Measurements from ENCODE around the gene MEF2B.
"Not testable (repeated sequence)": the region's sequence is repeated elsewhere in the genome, so short reads cannot be mapped to it uniquely, and the experiment has no call there.

Gene MEF2B

DNA sequence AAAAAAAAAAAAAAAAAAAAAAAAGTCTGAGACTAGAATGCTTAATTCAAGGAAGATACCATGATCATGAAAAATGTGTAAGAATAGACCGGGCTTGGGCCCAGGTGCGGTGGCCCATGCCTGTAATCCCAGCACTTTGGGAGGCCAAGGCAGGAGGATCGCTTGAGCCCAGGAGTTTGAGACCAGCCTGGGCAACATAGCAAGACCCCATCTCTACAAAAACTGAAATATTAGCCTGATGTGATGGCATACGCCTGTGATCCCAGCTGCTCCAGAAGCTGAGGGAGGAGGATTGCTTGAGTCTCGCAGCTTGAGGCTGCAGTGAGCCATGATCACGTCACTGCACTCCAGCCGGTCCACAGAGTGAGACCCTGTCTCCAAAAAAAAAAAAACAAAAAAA, 63.1 kb downstream of the MEF2B start:
- not testable (repeated sequence) for H3K9ac ChIP-seq (ENCODE audit: low read depth, low read length); H3K9me3 ChIP-seq (ENCODE audit: control insufficient read depth, insufficient read depth, low read length); H3K4me3 ChIP-seq (ENCODE audit: low read depth, low read length); H3K36me3 ChIP-seq (ENCODE audit: control insufficient read depth, insufficient read depth, low read length); H3K27ac ChIP-seq (ENCODE audit: low read depth, low read length); H3K27me3 ChIP-seq (ENCODE audit: control insufficient read depth, insufficient read depth, low read length)
- peaks cover 18% of the 10 kb centered on the region for H3K4me1 ChIP-seq (ENCODE audit: control insufficient read depth, insufficient read depth, low read length)

DNA sequence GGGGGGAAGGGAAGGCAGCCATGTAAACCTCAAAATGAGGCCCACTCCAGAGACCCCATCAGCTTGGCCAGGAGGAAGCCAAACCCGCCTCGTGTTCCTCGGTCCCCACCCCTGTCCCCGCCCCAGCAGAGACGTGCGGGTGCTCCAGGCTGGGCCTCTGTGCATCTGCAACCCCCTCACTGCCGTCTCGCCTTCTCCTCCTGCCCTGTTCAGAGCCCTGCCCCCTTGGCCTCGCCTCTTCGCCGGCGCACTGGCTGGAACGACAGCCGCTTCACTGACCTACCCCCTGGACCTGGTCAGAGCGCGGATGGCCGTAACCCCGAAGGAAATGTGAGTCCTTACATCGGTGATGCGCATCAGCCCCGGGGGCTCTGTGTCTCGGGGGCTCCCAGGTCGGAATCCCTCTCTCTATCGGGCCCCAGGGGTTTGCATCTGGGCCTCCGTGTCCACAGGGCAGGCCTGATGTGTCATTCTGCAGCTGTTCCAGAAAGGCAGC, 64.0 kb downstream of the MEF2B start:
- Histone ChIP-seq H3K9me3 (ENCODE audit: control insufficient read depth, insufficient read depth, low read length) (no peaks in the 10 kb centered on the region), H3K36me3 (ENCODE audit: control insufficient read depth, insufficient read depth, low read length) (no peaks in the 10 kb centered on the region), H3K27ac (ENCODE audit: low read depth, low read length) (peak overlapping the region; percentile 72), H3K27me3 (ENCODE audit: control insufficient read depth, insufficient read depth, low read length) (0 out of 2 replicates have a peak, but pooled peaks cover 2% of the 10 kb centered on the region), H3K4me1 (ENCODE audit: control insufficient read depth, insufficient read depth, low read length) (peaks cover 18% of the 10 kb centered on the region), H3K9ac (ENCODE audit: low read depth, low read length) (no peak overlapping the region), H3K4me3 (ENCODE audit: low read depth, low read length) (peak overlapping the region; percentile 69)

DNA sequence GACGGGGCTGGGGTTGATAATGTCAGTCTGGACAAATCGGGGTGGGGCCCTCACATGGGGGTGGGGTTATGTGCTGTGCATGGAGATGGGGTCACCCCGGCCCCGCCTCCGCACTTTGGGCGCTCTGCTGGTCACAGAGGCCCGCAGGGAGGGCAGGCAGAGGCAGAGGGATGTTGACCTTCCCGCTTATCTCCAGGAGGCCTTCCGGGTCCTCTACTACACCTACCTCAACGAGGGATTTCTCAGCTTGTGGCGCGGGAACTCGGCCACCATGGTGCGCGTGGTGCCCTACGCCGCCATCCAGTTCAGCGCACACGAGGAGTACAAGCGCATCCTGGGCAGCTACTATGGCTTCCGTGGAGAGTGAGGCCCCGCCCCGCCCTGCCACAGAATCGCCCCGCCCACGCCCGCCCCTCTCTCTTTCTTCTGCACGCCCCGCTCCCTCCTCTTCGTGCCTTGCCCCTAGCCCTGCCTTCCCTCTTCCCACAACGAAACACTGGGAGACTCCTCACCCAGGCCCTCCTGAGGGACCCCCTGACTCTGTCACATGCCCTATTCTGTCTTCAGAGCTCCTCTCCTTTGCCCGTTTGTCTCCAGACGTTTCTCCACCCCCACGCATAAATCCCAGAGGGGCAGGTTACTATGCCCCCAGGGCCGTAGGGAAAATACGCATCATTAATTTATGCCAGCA, 64.6 kb downstream of the MEF2B start:
- Histone ChIP-seq H3K36me3 (ENCODE audit: control insufficient read depth, insufficient read depth, low read length) (no peaks in the 10 kb centered on the region), H3K27me3 (ENCODE audit: control insufficient read depth, insufficient read depth, low read length) (no peaks in the 10 kb centered on the region), H3K4me3 (ENCODE audit: low read depth, low read length) (peak overlapping the region; percentile 69), H3K9ac (ENCODE audit: low read depth, low read length) (peak overlapping the region; percentile 78; the same call in 1 of the 2 replicates), H3K9me3 (ENCODE audit: control insufficient read depth, insufficient read depth, low read length) (no peaks in the 10 kb centered on the region), H3K4me1 (ENCODE audit: control insufficient read depth, insufficient read depth, low read length) (peaks cover 14% of the 10 kb centered on the region), H3K27ac (ENCODE audit: low read depth, low read length) (peak overlapping the region; percentile 88)

DNA sequence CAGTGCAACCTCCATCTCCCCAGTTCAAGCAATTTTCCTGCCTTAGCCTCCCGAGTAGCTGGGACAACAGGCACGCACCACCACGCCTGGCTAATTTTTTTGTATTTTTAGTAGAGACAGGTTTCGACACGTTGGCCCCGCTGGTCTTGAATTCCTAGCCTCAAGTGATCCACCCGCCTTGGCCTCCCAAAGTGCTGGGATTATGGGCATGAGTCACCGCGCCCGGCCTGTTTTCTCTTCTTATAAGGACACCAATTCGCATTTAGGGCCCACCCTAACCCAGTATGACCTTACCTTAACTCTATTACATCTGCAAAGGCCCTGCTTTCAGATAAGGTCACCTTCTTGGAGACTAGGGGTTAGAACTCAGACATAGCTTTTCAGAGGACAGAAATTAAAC, 66.9 kb downstream of the MEF2B start:
- Histone ChIP-seq H3K9me3 (ENCODE audit: control insufficient read depth, insufficient read depth, low read length) (no peaks in the 10 kb centered on the region), H3K27ac (ENCODE audit: low read depth, low read length) (no peak overlapping the region), H3K9ac (ENCODE audit: low read depth, low read length) (no peak overlapping the region), H3K4me1 (ENCODE audit: control insufficient read depth, insufficient read depth, low read length) (peaks cover 14% of the 10 kb centered on the region), H3K27me3 (ENCODE audit: control insufficient read depth, insufficient read depth, low read length) (no peaks in the 10 kb centered on the region), H3K36me3 (ENCODE audit: control insufficient read depth, insufficient read depth, low read length) (no peaks in the 10 kb centered on the region), H3K4me3 (ENCODE audit: low read depth, low read length) (no peak overlapping the region)

DNA sequence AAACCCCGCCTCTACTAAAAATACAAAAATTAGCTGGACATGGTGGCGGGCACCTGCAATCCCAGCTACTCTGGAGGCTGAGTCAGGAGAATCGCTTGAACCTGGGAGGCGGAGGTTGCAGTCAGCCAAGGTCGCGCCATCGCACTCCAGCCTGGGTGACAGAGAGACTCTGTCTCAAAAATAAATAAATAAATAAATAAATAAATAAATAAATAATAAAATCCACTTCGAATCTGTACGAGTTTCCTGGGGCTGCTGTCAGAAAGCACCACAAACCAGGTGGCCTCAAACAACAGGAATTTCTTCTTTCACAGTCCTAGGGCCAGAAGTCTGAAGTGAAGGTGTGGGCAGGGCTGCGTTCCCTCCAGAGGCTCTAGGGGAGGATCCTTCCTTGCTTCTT, 67.5 kb downstream of the MEF2B start:
- H3K9ac ChIP-seq (ENCODE audit: low read depth, low read length); H3K36me3 ChIP-seq (ENCODE audit: control insufficient read depth, insufficient read depth, low read length); H3K27ac ChIP-seq (ENCODE audit: low read depth, low read length); H3K9me3 ChIP-seq (ENCODE audit: control insufficient read depth, insufficient read depth, low read length); H3K27me3 ChIP-seq (ENCODE audit: control insufficient read depth, insufficient read depth, low read length); H3K4me3 ChIP-seq (ENCODE audit: low read depth, low read length): not testable (repeated sequence)
- H3K4me1 ChIP-seq (ENCODE audit: control insufficient read depth, insufficient read depth, low read length), result peaks cover 10% of the 10 kb centered on the region

DNA sequence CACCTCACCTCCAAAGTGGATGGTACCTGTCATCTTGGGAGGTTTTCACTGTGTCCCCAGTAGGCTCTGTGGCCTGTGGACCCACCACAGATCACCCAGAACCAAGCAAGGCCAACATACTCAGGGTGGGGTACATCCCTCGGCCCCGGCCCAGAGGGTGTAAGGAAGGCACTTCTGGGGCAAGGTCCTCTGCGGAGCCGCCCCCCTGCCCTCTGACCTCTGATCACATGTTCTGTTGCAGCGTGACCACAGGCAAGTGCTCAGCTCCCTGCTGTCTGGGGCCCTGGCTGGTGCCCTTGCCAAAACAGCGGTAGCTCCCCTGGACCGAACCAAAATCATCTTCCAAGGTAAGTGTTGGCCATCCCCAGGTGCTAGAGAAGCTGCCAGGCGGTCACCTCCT, 68.5 kb downstream of the MEF2B start:
- Histone ChIP-seq H3K27me3 (ENCODE audit: control insufficient read depth, insufficient read depth, low read length) (no peaks in the 10 kb centered on the region), H3K9ac (ENCODE audit: low read depth, low read length) (no peak overlapping the region), H3K9me3 (ENCODE audit: control insufficient read depth, insufficient read depth, low read length) (no peaks in the 10 kb centered on the region), H3K36me3 (ENCODE audit: control insufficient read depth, insufficient read depth, low read length) (no peaks in the 10 kb centered on the region), H3K4me1 (ENCODE audit: control insufficient read depth, insufficient read depth, low read length) (peaks cover 10% of the 10 kb centered on the region), H3K27ac (ENCODE audit: low read depth, low read length) (no peak overlapping the region), H3K4me3 (ENCODE audit: low read depth, low read length) (no peak overlapping the region)

DNA sequence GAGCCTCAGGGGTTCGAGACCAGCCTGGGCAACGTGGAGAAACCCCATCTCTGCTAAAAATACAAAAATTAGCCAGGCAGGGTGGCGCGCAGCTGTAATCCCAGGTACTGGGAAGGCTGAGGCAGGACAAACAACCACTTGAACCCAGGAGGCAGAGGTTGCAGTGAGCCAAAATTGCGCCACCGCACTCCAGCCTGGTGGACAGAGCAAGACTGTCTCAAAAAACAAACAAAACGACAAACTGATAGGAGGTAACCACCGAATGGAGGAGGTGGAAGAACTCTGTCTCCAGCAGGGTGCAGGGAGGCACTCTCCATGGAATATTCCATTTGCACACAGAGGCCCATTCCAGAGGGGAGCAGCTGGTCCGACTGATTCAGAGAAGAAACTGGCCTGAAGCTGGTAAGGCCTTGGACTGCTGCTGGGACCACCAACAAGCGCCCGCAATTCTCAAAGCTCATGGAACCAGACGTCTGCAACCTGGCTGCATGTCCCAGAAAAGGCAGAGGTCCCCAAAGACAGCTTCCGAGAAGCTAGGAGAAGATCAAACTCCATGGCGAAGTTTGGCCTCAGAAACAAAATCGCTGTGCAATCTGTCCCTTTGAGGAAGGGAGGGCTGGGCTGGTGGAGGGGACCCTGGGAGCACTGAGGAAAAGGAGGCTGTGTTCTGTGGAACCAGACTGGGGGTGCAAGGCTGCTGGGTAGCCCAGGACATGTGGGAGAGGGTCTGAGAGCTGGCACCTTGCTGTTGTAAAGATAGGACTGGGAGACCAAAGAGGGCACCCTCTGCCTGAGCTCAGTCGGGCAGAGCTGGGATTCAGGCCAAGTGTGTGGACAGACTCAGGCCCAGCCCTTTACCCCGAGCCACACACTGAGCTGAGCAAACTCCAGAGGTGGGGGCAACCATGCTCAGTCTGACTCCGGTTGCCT, 71.1 kb downstream of the MEF2B start:
- Histone ChIP-seq H3K27ac (ENCODE audit: low read depth, low read length) (no peak overlapping the region), H3K36me3 (ENCODE audit: control insufficient read depth, insufficient read depth, low read length) (no peaks in the 10 kb centered on the region), H3K4me3 (ENCODE audit: low read depth, low read length) (no peak overlapping the region), H3K9ac (ENCODE audit: low read depth, low read length) (no peak overlapping the region), H3K4me1 (ENCODE audit: control insufficient read depth, insufficient read depth, low read length) (no peaks in the 10 kb centered on the region), H3K9me3 (ENCODE audit: control insufficient read depth, insufficient read depth, low read length) (no peaks in the 10 kb centered on the region), H3K27me3 (ENCODE audit: control insufficient read depth, insufficient read depth, low read length) (no peaks in the 10 kb centered on the region)

DNA sequence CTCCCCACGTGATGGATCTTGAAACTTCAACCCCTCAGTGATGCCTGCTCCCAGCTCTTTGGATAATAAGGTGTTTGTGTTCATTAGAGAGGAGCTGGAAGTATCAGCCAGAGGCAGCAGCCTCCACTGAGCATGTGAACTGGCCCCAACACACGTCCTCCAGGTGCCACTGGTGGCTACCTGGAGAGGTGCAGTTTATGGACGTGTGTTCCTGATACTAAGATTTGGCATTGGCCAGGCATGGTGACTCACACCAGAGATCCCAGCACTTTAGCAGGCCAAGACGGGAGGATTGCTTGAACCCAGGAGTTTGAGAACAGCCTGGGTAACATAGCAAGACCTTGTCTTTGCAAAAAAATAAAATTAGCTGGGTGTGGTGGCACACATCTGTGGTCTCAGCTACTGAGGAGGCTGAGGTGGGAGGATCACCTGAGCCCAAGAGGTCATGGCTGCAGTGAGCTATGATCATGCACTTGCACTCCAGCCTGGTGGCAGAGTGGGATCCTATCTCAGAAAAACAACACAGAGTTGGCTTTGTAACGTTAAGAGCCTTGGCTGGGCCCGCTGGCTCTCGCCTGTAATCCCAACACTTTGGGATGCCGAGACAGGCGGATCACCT, 71.9 kb downstream of the MEF2B start:
- Histone ChIP-seq H3K9me3 (ENCODE audit: control insufficient read depth, insufficient read depth, low read length) (no peaks in the 10 kb centered on the region), H3K4me3 (ENCODE audit: low read depth, low read length) (no peak overlapping the region), H3K9ac (ENCODE audit: low read depth, low read length) (no peak overlapping the region), H3K36me3 (ENCODE audit: control insufficient read depth, insufficient read depth, low read length) (no peaks in the 10 kb centered on the region), H3K27me3 (ENCODE audit: control insufficient read depth, insufficient read depth, low read length) (no peaks in the 10 kb centered on the region), H3K27ac (ENCODE audit: low read depth, low read length) (no peak overlapping the region), H3K4me1 (ENCODE audit: control insufficient read depth, insufficient read depth, low read length) (no peaks in the 10 kb centered on the region)

DNA sequence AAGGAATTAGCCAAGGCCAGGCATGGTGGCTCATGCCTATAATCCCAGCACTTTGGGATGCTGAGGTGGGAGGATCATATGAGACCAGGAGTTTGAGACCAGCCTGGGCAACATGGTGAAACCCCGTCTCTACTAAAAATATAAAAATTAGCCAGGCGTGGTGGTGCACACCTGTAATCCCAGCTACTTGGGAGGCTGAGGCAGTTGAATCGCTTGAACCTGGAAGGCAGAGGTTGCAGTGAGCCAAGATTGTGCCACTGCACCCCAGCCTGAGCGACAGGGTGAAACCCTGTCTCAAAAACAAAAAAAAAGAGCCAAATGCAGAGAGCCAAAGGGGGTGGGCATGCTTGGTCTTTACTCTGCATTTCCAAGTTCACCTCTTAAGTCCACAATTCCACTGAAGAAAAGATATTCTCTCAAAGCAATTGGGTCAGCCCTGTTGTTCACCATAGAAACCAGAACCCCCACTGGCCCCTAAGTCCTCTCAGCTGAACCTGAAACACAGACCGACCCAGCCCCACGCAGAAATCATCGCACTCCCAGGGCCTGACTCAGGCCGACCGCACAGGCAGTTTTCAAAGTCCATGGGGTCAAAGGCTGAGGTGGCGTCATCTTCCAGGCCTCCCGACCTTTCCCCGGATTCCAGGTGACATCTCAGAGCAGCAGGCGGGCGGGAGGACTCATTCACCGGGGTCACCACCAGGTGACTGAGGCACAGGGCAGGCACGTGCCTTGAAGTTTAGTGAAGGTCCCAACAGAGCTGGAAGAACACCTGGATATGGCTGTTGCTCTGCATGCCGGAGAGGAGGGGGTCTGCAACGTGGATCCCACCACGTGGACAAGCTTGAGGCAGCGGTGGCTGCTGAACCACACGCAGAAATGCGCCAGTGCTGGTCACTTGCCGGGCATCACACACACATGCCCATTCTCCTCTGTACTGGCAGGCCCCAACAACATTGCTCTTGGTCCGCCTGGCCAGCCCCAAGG, 73.1 kb downstream of the MEF2B start:
- Histone ChIP-seq H3K4me1 (ENCODE audit: control insufficient read depth, insufficient read depth, low read length) (no peaks in the 10 kb centered on the region), H3K27me3 (ENCODE audit: control insufficient read depth, insufficient read depth, low read length) (no peaks in the 10 kb centered on the region), H3K9ac (ENCODE audit: low read depth, low read length) (no peak overlapping the region), H3K27ac (ENCODE audit: low read depth, low read length) (no peak overlapping the region), H3K36me3 (ENCODE audit: control insufficient read depth, insufficient read depth, low read length) (no peaks in the 10 kb centered on the region), H3K4me3 (ENCODE audit: low read depth, low read length) (no peak overlapping the region), H3K9me3 (ENCODE audit: control insufficient read depth, insufficient read depth, low read length) (no peaks in the 10 kb centered on the region)

DNA sequence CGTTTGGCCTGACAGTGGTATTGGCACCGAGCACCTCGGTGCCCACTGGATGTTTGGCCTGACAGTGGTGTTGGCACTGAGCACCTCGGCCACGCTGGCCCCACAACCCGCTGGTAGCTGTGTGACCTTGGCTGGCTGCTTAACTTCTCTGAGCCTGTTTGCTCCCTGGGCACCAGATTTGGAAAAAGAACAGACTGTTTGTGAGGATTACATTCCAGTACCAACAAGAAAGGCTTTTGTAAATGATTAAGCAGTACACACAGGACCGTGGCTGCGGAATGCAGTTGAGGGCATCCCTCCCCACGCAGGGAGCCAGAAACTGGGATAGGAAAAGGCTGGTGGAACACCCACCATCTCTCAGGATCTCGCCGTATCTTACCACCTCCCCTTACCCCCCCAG, 74.4 kb downstream of the MEF2B start:
- H3K4me3 ChIP-seq (ENCODE audit: low read depth, low read length), result no peak overlapping the region
- H3K36me3 ChIP-seq (ENCODE audit: control insufficient read depth, insufficient read depth, low read length), result no peaks in the 10 kb centered on the region
- no peaks in the 10 kb centered on the region for H3K27me3 ChIP-seq (ENCODE audit: control insufficient read depth, insufficient read depth, low read length)
- H3K9me3 ChIP-seq (ENCODE audit: control insufficient read depth, insufficient read depth, low read length), result no peaks in the 10 kb centered on the region
- H3K4me1 ChIP-seq (ENCODE audit: control insufficient read depth, insufficient read depth, low read length), result peaks cover 3% of the 10 kb centered on the region
- H3K9ac ChIP-seq (ENCODE audit: low read depth, low read length), result no peak overlapping the region
- no peak overlapping the region for H3K27ac ChIP-seq (ENCODE audit: low read depth, low read length)
